ENCODE results near the gene PLEKHB1.

PLEKHB1 gene

GRCh38 chr11:73680687-73681086 is 34.3 kb downstream of the PLEKHB1 start:
- Histone ChIP-seq H3K4me3 (ENCODE audit: low read depth, low read length) (no peak overlapping the region), H3K36me3 (ENCODE audit: insufficient read depth, low read length) (peaks cover 11% of the 10 kb centered on the region), H3K79me2 (ENCODE audit: control insufficient read depth, insufficient read depth, low read length, unreplicated experiment) (no peaks in the 10 kb centered on the region), H3K27me3 (ENCODE audit: insufficient read depth, low read length) (no peaks in the 10 kb centered on the region), H3K4me1 (ENCODE audit: control insufficient read depth, insufficient read depth, low read length, unreplicated experiment) (no peaks in the 10 kb centered on the region), H3K27ac (ENCODE audit: low read depth, low read length) (no peak overlapping the region), H2AFZ (ENCODE audit: low read length, unreplicated experiment) (no peak overlapping the region)

GRCh38 chr11:73693899-73694525 is 47.6 kb downstream of the PLEKHB1 start:
- Histone ChIP-seq H3K4me3 (ENCODE audit: low read depth, low read length) (no peak overlapping the region), H2AFZ (ENCODE audit: low read length, unreplicated experiment) (no peak overlapping the region), H3K79me2 (ENCODE audit: control insufficient read depth, insufficient read depth, low read length, unreplicated experiment) (no peaks in the 10 kb centered on the region), H3K27me3 (ENCODE audit: insufficient read depth, low read length) (no peaks in the 10 kb centered on the region), H3K4me1 (ENCODE audit: control insufficient read depth, insufficient read depth, low read length, unreplicated experiment) (no peaks in the 10 kb centered on the region), H3K36me3 (ENCODE audit: insufficient read depth, low read length) (peaks cover 10% of the 10 kb centered on the region), H3K27ac (ENCODE audit: low read depth, low read length) (no peak overlapping the region)

GRCh38 chr11:73705053-73705452 is 58.7 kb downstream of the PLEKHB1 start:
- H3K79me2 ChIP-seq (ENCODE audit: control insufficient read depth, insufficient read depth, low read length, unreplicated experiment): no peaks in the 10 kb centered on the region
- no peak overlapping the region for H3K27ac ChIP-seq (ENCODE audit: low read depth, low read length)
- peaks cover 12% of the 10 kb centered on the region for H3K36me3 ChIP-seq (ENCODE audit: insufficient read depth, low read length)
- no peak overlapping the region for H2AFZ ChIP-seq (ENCODE audit: low read length, unreplicated experiment)
- no peaks in the 10 kb centered on the region for H3K27me3 ChIP-seq (ENCODE audit: insufficient read depth, low read length)
- H3K4me1 ChIP-seq (ENCODE audit: control insufficient read depth, insufficient read depth, low read length, unreplicated experiment): no peaks in the 10 kb centered on the region
- H3K4me3 ChIP-seq (ENCODE audit: low read depth, low read length): no peak overlapping the region

- H3K4me1 ChIP-seq (ENCODE audit: control insufficient read depth, insufficient read depth, low read length, unreplicated experiment): no peaks in the 10 kb centered on the region
- H2AFZ ChIP-seq (ENCODE audit: low read length, unreplicated experiment): no peak overlapping the region
- H3K79me2 ChIP-seq (ENCODE audit: control insufficient read depth, insufficient read depth, low read length, unreplicated experiment): no peaks in the 10 kb centered on the region
- H3K36me3 ChIP-seq (ENCODE audit: insufficient read depth, low read length): peaks cover 3% of the 10 kb centered on the region
- H3K27me3 ChIP-seq (ENCODE audit: insufficient read depth, low read length): no peaks in the 10 kb centered on the region
- H3K27ac ChIP-seq (ENCODE audit: low read depth, low read length): no peak overlapping the region
- no peak overlapping the region for H3K4me3 ChIP-seq (ENCODE audit: low read depth, low read length)
These were observed 64.6 kb downstream of the PLEKHB1 start for GRCh38 chr11:73710964-73711363.

Data from ACC112 (cell line).